ENCODE data around the gene PRR30.
"Not testable (repeated sequence)": the region's sequence is repeated elsewhere in the genome, so short reads cannot be mapped to it uniquely, and the experiment has no call there.

PRR30 gene

DNA sequence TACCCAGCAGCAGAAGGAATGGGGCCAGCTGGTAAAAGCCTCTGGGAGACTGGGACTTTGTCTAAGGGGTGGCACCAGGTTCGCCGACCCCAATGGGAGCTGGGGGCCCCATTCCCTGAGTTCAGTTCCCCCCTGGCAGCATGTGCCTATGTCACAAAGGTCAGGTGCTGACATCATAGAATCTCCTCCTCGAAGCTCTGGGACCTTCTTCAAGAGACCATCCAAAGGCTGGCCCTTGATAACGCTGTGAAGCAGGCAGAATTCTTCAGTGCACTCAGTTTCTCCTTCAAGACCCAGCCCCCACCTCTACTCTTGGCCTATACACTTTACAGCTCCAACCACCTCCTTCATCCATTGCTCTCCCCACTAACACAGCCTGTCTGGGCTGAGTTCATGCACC is at the start of gene PRR30:
TSS of gene PRR30 (minus strand) at position 101 of the 400 bp plus-strand sequence. CDS start 1,081 bp downstream, outside the sequence.
- in situ Hi-C loops (cut with HindIII; ENCODE audit: low sequenced_read_pairs) = no loop called here

DNA sequence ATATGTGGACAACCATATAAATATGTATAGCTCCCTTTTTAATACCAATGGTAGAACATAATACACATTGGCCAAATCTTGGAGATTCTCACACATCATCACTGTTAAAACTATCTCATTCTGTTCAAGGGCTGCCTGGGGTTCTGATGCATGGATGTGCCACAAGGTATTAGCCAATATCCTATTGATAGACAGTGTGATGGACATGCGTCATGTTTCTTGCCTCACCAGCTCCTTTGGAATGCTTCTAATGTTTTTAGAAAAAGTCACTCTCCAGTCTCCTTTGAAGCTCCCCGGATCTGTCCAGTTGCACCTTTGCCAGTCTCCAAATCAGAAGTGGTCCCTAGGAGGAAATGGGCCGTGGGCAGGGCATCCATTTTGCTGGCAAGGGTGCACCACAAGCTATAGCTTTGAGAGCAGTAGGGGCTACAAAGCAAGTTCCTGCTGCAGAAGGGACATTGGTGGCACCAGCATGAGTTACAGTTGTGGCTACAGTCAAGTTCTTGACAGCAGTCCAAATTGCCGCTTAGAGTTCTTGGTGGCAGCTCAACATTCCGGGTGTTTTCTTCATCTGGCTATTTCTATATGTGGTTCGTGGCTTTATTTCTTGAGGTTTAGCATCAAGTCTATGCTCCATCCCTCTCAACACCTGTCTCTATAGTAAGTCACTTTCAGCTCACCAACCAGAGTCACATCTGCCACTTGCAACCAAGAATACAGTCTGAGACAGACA is 47.6 kb upstream of the PRR30 start:
- in situ Hi-C loops (cut with HindIII; ENCODE audit: low sequenced_read_pairs) = no loop called here

GRCh38 chr2:27185331-27186026 is 46.3 kb upstream of the PRR30 start:
- in situ Hi-C loops (cut with HindIII; ENCODE audit: low sequenced_read_pairs) = no loop called here

- in situ Hi-C loops (cut with HindIII; ENCODE audit: low sequenced_read_pairs) = no loop called here
Observed at GRCh38 chr2:27184115-27184514, 44.9 kb upstream of the PRR30 start.

GRCh38 chr2:27182346-27182745 is 43.1 kb upstream of the PRR30 start:
- in situ Hi-C loops (cut with HindIII; ENCODE audit: low sequenced_read_pairs) = no loop called here

DNA sequence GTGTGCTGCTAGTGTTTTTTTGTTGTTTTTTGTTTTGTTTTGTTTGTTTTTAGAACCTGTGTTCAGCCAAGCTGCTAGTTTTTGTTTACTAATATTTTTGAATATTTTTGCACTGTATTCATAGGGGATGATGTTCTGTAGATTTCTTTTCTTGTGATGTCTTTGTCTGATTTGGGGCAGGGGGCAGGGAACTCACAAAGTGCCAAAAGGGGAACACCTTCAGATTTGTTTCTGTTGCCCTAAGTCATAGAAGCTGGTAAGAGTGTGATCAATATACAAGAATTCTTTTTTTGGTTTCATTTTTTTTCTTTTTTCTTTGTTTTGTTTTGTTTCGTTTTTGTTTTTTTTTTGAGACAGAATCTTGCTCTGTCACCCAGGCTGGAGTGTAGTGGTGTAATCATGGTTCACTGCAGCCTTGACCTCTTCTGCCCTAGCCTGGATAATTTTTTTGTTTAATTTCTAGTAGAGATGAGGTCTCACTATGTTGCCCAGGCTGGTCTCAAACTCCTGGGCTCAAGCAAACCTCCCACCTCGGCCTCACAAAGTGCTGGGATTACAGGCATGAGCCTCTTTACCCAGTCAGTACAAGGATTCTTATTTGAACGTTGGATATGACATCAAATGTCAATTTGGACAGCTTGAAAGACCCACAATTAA is 40.3 kb upstream of the PRR30 start:
- in situ Hi-C loops (cut with HindIII; ENCODE audit: low sequenced_read_pairs) = no loop called here

DNA sequence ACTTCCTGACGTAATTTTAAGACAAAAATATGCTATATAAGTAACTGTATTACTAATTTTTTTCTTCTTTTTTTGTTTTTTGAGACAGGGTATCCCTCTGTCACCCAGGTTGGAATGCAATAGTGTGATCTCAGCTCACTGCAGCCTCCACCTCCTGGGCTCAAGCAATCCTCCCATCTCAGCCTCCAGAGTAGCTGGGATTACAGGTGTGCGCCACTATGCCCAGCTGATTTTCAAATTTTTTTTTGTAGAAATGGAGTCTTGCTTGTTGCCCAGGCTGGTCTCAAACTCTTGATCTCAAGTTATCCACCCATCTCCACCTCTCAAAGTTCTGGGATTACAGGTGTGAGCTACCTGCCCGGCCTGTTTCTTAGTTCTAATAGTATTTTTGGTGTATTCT is 39.3 kb upstream of the PRR30 start:
- in situ Hi-C loops (cut with HindIII; ENCODE audit: low sequenced_read_pairs) = no loop called here

- in situ Hi-C loops (cut with HindIII; ENCODE audit: low sequenced_read_pairs) = no loop called here
Observed at GRCh38 chr2:27177441-27178351, 38.5 kb upstream of the PRR30 start.

DNA sequence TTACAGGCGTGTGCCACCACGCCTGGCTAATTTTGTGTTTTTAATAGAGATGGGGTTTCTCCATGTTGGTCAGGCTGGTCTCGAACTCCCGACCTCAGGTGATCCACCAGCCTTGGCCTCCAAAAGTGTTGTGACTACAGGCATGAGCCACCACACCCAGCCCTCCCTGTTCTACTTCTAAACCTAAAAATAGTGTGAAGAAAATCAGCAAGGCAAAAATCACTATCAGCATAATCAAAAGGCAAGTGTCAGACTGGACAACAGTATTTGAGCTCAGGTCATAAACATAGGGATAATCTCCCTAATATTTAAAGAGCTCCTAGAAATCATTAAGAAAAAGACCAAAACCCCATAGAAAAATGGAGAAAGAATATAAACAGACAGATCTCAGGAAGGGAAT is 36.6 kb upstream of the PRR30 start:
- in situ Hi-C loops (cut with HindIII; ENCODE audit: low sequenced_read_pairs) = not testable (repeated sequence)

DNA sequence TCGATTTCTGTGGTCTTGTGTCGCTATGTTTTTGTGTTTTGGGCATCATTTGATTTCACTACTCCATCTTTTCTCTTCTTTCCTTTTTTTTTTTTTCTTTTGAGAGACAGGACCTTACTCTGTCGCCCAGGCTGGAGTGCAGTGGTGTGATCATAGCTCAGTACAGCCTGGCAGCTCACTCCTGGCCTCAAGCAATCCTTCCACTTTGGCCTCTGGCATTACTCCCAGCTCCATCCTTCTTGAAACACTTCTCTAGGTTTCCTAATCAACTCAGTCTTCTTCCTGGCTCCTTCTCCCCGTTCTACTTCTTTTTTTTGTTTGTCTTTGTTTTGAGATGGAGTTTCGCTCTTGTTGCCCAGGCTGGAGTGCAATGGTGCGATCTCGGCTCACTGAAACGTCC is 36.1 kb upstream of the PRR30 start:
- in situ Hi-C loops (cut with HindIII; ENCODE audit: low sequenced_read_pairs) = no loop called here

- in situ Hi-C loops (cut with HindIII; ENCODE audit: low sequenced_read_pairs) = no loop called here
Observed at GRCh38 chr2:27174638-27175037, 35.4 kb upstream of the PRR30 start.

- in situ Hi-C loops (cut with HindIII; ENCODE audit: low sequenced_read_pairs) = no loop called here
Observed at GRCh38 chr2:27171351-27171848, 32.2 kb upstream of the PRR30 start.

DNA sequence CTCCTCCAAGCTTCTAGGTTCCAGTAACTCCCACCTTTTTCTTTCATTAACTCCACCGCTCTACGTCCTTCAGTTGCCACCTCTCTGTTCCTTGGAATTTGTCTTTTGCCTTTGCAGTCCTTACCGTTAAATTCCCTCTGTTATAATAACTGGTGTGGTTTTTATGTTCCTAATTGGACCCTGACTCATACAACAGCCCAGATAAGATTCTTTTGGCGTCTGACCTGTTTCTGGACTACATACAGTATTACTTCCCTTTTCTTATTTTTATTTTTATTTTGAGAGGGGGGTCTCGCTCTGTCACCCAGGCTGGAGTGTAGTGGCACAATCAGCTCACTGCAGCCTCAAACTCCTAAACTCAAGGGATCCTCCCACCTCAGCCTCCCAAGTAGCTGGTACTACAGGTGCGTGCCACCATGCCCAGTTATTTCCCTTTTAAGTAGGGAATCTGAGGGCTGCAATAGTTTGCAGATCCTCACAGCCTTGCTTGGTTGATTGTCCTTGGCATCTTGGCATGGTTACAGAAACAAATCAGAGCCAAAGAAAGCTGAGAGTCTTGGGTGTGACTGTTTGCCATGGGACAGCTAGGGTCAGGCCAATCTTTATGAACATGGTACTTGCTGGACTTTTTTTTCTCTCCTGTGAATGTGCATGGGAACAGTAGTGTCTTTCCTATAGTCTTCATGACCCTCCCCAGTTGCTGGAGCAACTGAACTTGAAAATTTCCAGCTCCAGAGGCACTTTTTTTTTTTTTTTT is 31.5 kb upstream of the PRR30 start:
- in situ Hi-C loops (cut with HindIII; ENCODE audit: low sequenced_read_pairs) = no loop called here

DNA sequence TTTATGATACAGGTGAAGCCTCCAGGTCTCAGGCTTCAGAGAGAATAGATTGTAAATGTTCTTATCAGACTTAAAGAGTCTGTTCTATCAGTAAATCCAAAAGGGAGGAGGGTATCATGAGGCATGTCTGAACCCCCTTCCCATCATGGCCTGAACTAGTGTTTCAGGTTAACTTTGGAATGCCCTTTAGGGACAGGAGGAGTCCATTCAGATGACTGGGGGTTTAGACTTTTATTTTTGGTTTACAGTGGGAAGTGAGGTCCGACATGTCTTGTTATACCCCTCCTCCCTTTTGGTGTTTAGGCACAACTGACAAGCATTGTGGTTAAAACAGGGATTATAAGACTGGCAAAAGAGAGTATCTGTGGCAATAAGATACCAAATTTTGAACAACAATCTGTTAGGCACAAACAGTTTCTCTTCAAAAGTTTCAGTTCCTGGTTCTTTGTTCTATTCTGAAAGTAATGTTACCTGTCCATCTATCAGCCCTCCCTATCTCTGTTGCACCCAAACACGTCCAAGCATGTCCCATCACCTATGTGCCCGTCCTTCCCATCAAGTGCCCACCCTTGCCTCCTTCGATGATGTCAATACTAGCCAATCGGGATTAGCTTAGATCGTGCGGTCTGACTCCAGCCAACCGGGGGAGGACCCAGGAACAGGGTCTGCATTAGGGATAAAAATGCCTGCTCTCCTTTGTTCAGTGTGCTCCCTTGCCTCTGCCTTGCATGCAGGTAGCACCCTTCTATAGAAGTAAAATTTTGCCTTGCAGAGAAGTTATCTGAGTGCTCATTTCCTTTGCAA is 26.0 kb upstream of the PRR30 start:
- in situ Hi-C loops (cut with HindIII; ENCODE audit: low sequenced_read_pairs) = loop anchor here (5.0 kb wide), 2 partner anchors 38 to 82 kb away; no protein-coding TSS in a partner anchor

DNA sequence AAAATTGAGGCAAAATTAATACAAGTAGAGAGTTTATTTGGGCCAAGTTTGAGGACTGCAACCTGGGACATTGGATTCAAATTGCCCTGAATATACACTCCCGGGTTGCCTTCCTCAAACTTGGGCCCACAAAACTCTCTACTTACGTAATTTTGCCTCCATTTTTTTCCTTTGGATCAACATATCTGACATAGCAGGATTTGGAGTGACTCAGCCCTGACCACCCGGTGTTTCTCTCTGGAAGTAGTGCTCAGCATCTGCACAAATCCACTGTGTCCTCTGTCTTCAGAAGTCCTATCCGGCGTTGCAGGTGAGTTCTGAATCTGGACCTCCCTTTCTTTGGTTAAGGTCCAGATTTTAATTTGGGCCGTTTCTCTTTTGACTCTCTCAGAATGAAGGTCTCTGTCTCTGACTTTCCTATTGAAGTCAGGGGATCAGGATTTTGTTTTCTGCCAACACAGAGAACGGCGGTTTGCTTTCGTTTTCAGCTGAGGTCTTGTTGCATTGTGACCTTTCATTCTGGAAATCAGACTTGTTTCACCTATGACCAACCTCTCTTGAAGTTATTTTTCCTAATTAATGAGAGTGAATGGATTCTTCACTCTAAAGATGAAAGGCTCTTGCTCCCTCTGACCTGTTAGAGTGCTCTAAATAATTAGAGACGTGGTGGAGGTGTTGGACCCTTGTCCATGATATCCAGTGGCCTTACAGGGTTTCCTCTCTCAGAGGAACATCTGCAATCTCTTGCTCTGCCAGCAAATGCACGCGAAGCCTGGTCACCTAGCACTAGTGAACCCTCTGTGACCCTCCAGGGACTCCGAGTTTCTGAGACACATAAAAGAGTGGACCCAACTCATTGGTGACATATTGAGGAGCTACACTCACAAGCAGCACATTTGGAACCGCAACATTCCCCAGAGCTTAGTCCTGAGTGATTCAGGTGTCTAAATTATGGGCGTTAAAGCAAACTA is 23.2 kb upstream of the PRR30 start:
- in situ Hi-C loops (cut with HindIII; ENCODE audit: low sequenced_read_pairs) = no loop called here

GRCh38 chr2:27160191-27160590 is 21.0 kb upstream of the PRR30 start:
- in situ Hi-C loops (cut with HindIII; ENCODE audit: low sequenced_read_pairs) = no loop called here

DNA sequence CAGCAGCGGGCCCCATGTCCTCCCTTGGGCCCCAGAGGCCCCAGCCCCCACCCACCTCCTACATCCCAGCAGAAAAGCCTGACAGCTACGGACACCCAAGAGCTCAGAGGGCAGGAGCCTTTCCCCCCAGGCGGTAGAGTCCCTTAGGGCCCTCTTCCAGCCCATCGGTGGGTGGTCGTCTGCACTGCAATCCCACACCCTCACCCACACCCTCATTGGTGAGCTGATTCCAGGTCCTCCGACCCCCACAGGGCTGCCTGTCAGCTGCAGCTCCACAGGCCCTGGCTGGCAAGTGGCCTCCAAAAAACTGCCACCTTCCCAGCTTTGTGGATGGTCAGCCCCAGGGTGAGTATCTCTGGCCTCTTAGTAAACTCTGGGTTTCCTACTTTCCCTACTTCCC is 20.1 kb upstream of the PRR30 start:
- in situ Hi-C loops (cut with HindIII; ENCODE audit: low sequenced_read_pairs) = no loop called here

DNA sequence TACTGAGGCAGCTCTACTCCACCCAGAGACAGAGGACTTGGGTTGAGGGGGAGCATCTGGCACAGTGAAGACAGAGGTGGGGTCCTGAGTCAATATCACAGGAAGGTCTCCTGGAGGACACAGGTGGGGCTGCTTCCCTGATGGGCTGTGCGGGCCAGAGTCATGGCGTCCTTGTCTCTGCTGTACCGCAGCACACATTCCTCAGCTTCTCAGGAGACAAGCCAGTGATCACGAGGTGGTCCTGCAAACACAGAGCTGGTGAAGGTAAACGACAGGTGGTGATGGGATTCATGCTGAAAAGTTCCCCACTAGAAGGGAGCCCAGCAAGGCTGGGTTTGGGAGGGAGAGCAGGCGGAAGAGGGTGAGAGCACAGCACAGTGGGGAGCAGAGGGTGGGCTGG is 19.3 kb upstream of the PRR30 start:
- in situ Hi-C loops (cut with HindIII; ENCODE audit: low sequenced_read_pairs) = no loop called here

All from endothelial cell of hepatic sinusoid (primary cell).